SU-DHL-6 (cell line): ENCODE results near the gene ZNF773.

ENCODE experiments used
- CTCF ChIP-seq: fragments of 200-600 bp; sonication (generic); IDR thresholded peaks from one replicate; pipeline ENCODE4 v1.5.1; 2017; ENCODE audit warnings: antibody characterized with exemption, mild to moderate bottlenecking, low read length, moderate library complexity; ENCODE audit not compliant: insufficient read depth, poor library complexity, severe bottlenecking
- EZH2phosphoT487 ChIP-seq: fragments of 200-600 bp; sonication (generic), shearing (Covaris generic); conservative IDR thresholded peaks from 2 replicates; pipeline ENCODE4 v1.6.1; 2018; ENCODE audit warnings: mild to moderate bottlenecking, antibody characterized with exemption, low read length, moderate library complexity, mixed read lengths

GRCh38 chr19:57477191-57478008 lies 22.3 kb upstream of the ZNF773 start, which contains the start of gene ZNF772:
- TF ChIP-seq CTCF (no peak), EZH2phosphoT487 (no peak)
